Mesendoderm (in vitro differentiated cells): ENCODE measurements around the gene PIAS4.

Experiments used
- DNase-seq: peaks from one replicate; pipeline ENCODE4 v3.0.0; 2013
- H2AK5ac ChIP-seq: 2 replicates; pipeline ENCODE4 v1.6.1; 2013; ENCODE audit warnings: low read length, inconsistent platforms
- H2BK120ac ChIP-seq: 2 replicates; pipeline ENCODE4 v1.6.1; 2013; ENCODE audit warnings: low read depth, mild to moderate bottlenecking, low read length, moderate library complexity, mixed read lengths
- H2BK15ac ChIP-seq: replicated peaks from 2 replicates; pipeline ENCODE4 v1.6.1; 2013; ENCODE audit warnings: low read depth, mild to moderate bottlenecking, moderate library complexity
- H2BK5ac ChIP-seq: 2 replicates; pipeline ENCODE4 v1.6.1; 2013; ENCODE audit warnings: low read length, inconsistent platforms
- H3K18ac ChIP-seq: 2 replicates; pipeline ENCODE4 v1.6.1; 2013; ENCODE audit warnings: mild to moderate bottlenecking, low read length, mixed read lengths
- H3K23ac ChIP-seq: one replicate; pipeline ENCODE4 v1.6.1; 2013; ENCODE audit warnings: low read length
- H3K27ac ChIP-seq: 2 replicates; pipeline ENCODE4 v1.5.1; 2013; ENCODE audit warnings: low read depth, mild to moderate bottlenecking, inconsistent platforms, low read length, moderate library complexity
- H3K27me3 ChIP-seq: 2 replicates; pipeline ENCODE4 v1.6.1; 2013; ENCODE audit warnings: low read length, control low read depth, mild to moderate bottlenecking, inconsistent platforms; ENCODE audit not compliant: insufficient read depth, poor library complexity
- H3K36me3 ChIP-seq: 2 replicates; pipeline ENCODE4 v1.6.1; 2013; ENCODE audit warnings: low read length, inconsistent platforms; ENCODE audit not compliant: control insufficient read depth, insufficient read depth
- H3K4ac ChIP-seq: one replicate; pipeline ENCODE4 v1.6.1; 2013; ENCODE audit warnings: low read depth, mild to moderate bottlenecking, low read length, moderate library complexity
- H3K4me1 ChIP-seq: 2 replicates; pipeline ENCODE4 v1.6.1; 2013; ENCODE audit warnings: low read depth, low read length, inconsistent platforms; ENCODE audit not compliant: control insufficient read depth
- H3K4me2 ChIP-seq: 2 replicates; pipeline ENCODE4 v1.6.1; 2013; ENCODE audit warnings: low read length
- H3K4me3 ChIP-seq: 2 replicates; pipeline ENCODE4 v1.5.1; 2013; ENCODE audit warnings: mild to moderate bottlenecking, low read length
- H3K56ac ChIP-seq: one replicate; pipeline ENCODE4 v1.6.1; 2013; ENCODE audit warnings: low read length
- H3K79me1 ChIP-seq: 2 replicates; pipeline ENCODE4 v1.6.1; 2013; ENCODE audit warnings: low read length, inconsistent platforms
- H3K79me2 ChIP-seq: 2 replicates; pipeline ENCODE4 v1.6.1; 2013; ENCODE audit warnings: mild to moderate bottlenecking, low read length; ENCODE audit not compliant: control insufficient read depth, insufficient read depth
- H3K9ac ChIP-seq: 2 replicates; pipeline ENCODE4 v1.6.1; 2013; ENCODE audit warnings: low read length, inconsistent platforms
- H4K5ac ChIP-seq: one replicate; pipeline ENCODE4 v1.6.1; 2013; ENCODE audit warnings: low read length
- H4K8ac ChIP-seq: one replicate; pipeline ENCODE4 v1.6.1; 2013; ENCODE audit warnings: low read depth, mild to moderate bottlenecking, control low read depth, low read length, moderate library complexity
- WGBS: extraction: QIAGEN DNeasy Blood & Tissue Kit; methylation state at CpG from one replicate; pipeline ENCODE4 v1.1.7; 2013; ENCODE audit warnings: low lambda C conversion rate, missing lambda C conversion rate; ENCODE audit not compliant: insufficient coverage; ENCODE audit errors: extremely low coverage; 5-methylcytosine and 5-hydroxymethylcytosine counted together

The PIAS4 gene

DNA sequence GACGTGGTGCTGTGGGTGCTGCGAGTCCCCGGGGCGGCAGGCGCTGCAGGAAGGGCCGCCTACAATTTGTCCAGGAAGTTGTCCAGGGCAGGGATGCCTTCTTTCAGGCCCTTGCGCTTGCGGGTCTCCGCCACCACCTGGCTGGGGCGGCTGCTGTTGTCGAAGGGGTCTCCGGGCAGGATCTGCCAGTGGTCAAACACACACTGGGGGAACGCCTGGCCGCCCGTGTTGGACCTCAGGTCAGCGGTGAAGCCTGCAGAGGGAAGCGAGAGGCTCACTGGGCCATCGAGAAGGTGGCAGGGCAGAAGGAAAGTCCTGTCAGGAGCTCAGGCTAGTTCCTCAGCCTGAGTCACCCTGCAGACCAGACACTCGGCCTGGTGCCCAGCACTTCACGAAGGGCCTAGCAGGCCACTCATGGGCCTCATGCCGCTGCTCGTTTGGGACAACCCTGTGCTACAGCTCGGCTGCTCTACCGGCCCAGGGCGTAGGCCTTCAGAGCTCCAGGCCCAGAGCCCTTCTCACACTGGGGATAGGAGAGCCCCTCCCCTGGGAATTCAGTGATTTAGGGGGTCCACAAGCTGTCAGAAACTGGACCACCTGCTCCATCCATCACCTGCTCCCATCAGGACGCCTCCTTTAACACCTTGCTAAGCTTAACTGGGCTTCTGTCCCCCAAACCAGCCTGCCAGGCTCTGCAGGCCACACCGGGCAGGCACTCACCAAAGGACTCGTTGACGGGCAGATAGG is 30.9 kb upstream of the PIAS4 start:
- peaks cover 36% of the 10 kb centered on the region for H3K79me1 ChIP-seq
- H3K4me2 ChIP-seq = no peak overlapping the region
- H3K27ac ChIP-seq = no peak overlapping the region
- H2BK120ac ChIP-seq = no peak overlapping the region
- no peak overlapping the region for H3K23ac ChIP-seq
- H2BK15ac ChIP-seq = no peak overlapping the region
- H4K8ac ChIP-seq = no peak overlapping the region
- peaks cover 39% of the 10 kb centered on the region for H3K79me2 ChIP-seq
- H3K56ac ChIP-seq = no peak overlapping the region
- no peak overlapping the region for H2AK5ac ChIP-seq
- no peak overlapping the region for H3K4me3 ChIP-seq
- H3K18ac ChIP-seq = no peak overlapping the region
- H3K9ac ChIP-seq = no peak overlapping the region
- no peaks in the 10 kb centered on the region for H3K4me1 ChIP-seq
- H3K36me3 ChIP-seq = peaks cover 52% of the 10 kb centered on the region
- WGBS = no CpG with 5 or more reads among the region's 29 CpGs
- DNase-seq = no peak
- no peak overlapping the region for H4K5ac ChIP-seq
- H2BK5ac ChIP-seq = no peak overlapping the region
- no peak overlapping the region for H3K4ac ChIP-seq
- no peaks in the 10 kb centered on the region for H3K27me3 ChIP-seq

DNA sequence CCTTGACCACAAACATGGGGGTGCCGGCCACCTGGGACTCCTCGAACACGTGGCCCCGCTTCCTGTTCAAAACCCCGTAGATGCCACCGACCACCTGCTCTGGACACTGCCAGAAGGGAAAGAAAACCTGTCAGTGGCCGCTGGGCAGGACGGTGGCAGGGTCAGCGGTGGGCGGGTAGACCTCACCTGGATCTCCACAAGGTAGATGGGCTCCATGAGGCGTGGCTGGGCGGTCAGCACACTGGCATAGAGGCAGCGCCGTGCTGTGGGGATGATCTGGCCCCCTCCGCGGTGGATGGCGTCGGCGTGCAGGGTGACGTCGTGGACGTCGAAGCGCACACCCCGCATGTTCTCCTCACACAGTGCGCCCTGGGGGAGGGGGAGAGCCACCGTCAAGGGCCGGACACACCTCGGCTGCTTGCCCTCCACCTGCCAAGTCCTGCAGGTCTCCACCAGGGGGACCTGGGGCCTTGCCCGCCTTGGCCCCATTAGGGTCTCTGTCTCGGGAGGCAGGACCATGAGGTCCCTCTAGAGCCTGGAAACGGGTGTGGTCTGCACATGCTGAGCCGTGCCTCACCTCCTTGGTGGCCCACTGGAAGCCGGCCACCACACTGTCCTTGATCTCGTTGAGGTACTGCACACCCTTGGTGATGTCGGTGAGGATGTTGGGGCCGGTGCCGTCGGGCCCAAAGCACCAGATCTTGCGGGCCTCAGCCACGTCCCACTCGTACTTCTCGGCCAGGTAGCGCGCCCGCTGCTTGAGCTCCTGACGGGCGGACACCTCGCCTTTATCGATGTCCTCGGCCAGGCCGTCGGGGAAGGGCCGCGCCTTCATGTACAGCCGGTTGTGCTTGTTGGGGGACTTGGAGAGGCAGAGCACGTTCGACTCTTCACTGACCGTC is 30.0 kb upstream of the PIAS4 start:
- no peak overlapping the region for H3K9ac ChIP-seq
- peak; percentile 62 for DNase-seq
- no peak overlapping the region for H3K4me3 ChIP-seq
- H3K56ac ChIP-seq = no peak overlapping the region
- no peak overlapping the region for H3K4ac ChIP-seq
- H4K5ac ChIP-seq = no peak overlapping the region
- no peak overlapping the region for H2BK5ac ChIP-seq
- H3K4me2 ChIP-seq = no peak overlapping the region
- no peaks in the 10 kb centered on the region for H3K27me3 ChIP-seq
- H3K23ac ChIP-seq = no peak overlapping the region
- peaks cover 48% of the 10 kb centered on the region for H3K79me2 ChIP-seq
- H2BK120ac ChIP-seq = no peak overlapping the region
- H3K27ac ChIP-seq = no peak overlapping the region
- H3K4me1 ChIP-seq = no peaks in the 10 kb centered on the region
- H4K8ac ChIP-seq = no peak overlapping the region
- peaks cover 43% of the 10 kb centered on the region for H3K79me1 ChIP-seq
- H2AK5ac ChIP-seq = no peak overlapping the region
- peaks cover 60% of the 10 kb centered on the region for H3K36me3 ChIP-seq
- no peak overlapping the region for H3K18ac ChIP-seq
- no CpG with 5 or more reads among the region's 59 CpGs for WGBS
- H2BK15ac ChIP-seq = no peak overlapping the region

- no peak for DNase-seq
- no peak overlapping the region for H3K9ac ChIP-seq
- no peak overlapping the region for H3K27ac ChIP-seq
- H2AK5ac ChIP-seq = no peak overlapping the region
- no peak overlapping the region for H3K4ac ChIP-seq
- H2BK15ac ChIP-seq = no peak overlapping the region
- peaks cover 45% of the 10 kb centered on the region for H3K79me1 ChIP-seq
- no peak overlapping the region for H3K4me3 ChIP-seq
- H2BK5ac ChIP-seq = no peak overlapping the region
- no peak overlapping the region for H4K8ac ChIP-seq
- no peak overlapping the region for H3K4me2 ChIP-seq
- H3K23ac ChIP-seq = no peak overlapping the region
- H3K18ac ChIP-seq = no peak overlapping the region
- no CpG with 5 or more reads among the region's 19 CpGs for WGBS
- no peak overlapping the region for H3K56ac ChIP-seq
- H3K36me3 ChIP-seq = peaks cover 66% of the 10 kb centered on the region
- no peak overlapping the region for H2BK120ac ChIP-seq
- H3K27me3 ChIP-seq = no peaks in the 10 kb centered on the region
- H3K4me1 ChIP-seq = no peaks in the 10 kb centered on the region
- H4K5ac ChIP-seq = no peak overlapping the region
- H3K79me2 ChIP-seq = peaks cover 54% of the 10 kb centered on the region
These were observed 29.4 kb upstream of the PIAS4 start for GRCh38 chr19:3978145-3978544.

DNA sequence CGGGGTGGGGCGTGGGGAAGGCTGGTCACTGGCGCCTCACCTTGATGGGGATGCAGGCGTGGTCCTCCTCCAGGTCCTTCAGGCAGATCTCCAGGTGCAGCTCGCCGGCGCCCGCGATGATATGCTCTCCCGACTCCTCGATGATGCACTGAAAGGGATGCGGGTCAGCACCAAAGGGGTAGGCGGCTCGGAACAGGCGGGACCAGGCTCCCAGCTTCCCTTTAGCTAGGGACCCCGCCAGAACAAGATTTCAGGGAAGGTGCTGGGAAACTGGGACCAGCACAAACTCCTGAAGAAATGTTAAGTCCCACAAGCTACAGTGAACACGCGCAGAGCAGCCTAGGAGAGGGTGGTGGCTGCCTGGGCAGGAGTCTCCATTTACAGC is 28.3 kb upstream of the PIAS4 start:
- H4K5ac ChIP-seq = no peak overlapping the region
- WGBS = no CpG with 5 or more reads among the region's 18 CpGs
- no peak overlapping the region for H4K8ac ChIP-seq
- H2BK5ac ChIP-seq = no peak overlapping the region
- no peaks in the 10 kb centered on the region for H3K4me1 ChIP-seq
- H3K27me3 ChIP-seq = no peaks in the 10 kb centered on the region
- no peak overlapping the region for H3K18ac ChIP-seq
- no peak overlapping the region for H3K56ac ChIP-seq
- H3K36me3 ChIP-seq = peaks cover 73% of the 10 kb centered on the region
- H3K4me3 ChIP-seq = no peak overlapping the region
- H3K79me2 ChIP-seq = peaks cover 66% of the 10 kb centered on the region
- H2BK120ac ChIP-seq = no peak overlapping the region
- DNase-seq = no peak
- H2AK5ac ChIP-seq = no peak overlapping the region
- peaks cover 45% of the 10 kb centered on the region for H3K79me1 ChIP-seq
- no peak overlapping the region for H2BK15ac ChIP-seq
- no peak overlapping the region for H3K27ac ChIP-seq
- H3K23ac ChIP-seq = no peak overlapping the region
- no peak overlapping the region for H3K4me2 ChIP-seq
- no peak overlapping the region for H3K9ac ChIP-seq
- no peak overlapping the region for H3K4ac ChIP-seq

DNA sequence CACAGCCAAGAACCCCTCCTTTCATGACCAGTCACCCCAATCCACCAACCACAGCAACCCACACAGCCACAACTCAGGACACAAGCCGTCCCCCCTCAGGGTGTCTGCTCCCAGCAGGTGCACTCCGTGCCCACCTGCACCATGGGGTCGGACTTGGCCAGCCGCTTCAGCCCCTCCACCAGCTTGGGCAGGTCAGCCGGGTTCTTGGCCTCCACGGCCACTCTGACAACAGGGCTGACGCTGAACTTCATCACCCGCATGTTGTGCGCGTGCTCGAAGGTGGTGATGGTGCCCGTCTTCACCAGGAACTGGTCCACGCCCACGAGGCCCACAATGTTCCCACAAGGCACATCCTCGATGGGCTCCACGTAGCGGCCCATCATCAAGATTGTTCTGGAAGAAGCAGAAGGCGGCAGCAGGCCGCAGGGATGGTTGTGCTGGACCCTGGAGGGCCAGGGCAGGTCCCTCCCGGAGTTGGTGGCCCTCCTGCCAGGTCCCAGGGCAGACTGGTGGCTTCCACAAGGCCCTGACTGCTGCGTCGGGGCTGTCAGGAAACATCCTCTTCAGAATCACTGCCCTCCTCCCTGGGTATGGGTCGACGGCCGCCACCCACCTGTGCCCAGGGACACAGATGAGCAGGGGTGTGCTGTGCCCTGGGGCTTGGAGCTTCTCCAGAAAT is 27.7 kb upstream of the PIAS4 start:
- peaks cover 45% of the 10 kb centered on the region for H3K79me1 ChIP-seq

More for the DNA sequence above, 27.7 kb upstream of the PIAS4 start:
- Histone ChIP-seq H2BK15ac (no peak overlapping the region), H3K4ac (no peak overlapping the region), H2BK5ac (no peak overlapping the region), H3K4me1 (no peaks in the 10 kb centered on the region), H4K8ac (no peak overlapping the region), H2BK120ac (no peak overlapping the region), H3K23ac (no peak overlapping the region), H3K36me3 (peaks cover 73% of the 10 kb centered on the region), H3K56ac (no peak overlapping the region), H3K27me3 (no peaks in the 10 kb centered on the region), H2AK5ac (no peak overlapping the region), H3K4me3 (no peak overlapping the region), H3K9ac (no peak overlapping the region), H3K27ac (no peak overlapping the region), H3K79me2 (peaks cover 71% of the 10 kb centered on the region), H3K4me2 (no peak overlapping the region), H4K5ac (no peak overlapping the region), H3K18ac (no peak overlapping the region)
- no CpG with 5 or more reads among the region's 25 CpGs for WGBS
- no peak for DNase-seq
